Loucy (cell line): Measurements from ENCODE around the gene TRIM34.

Experiments
- H2AFZ ChIP-seq: fragments of 200-600 bp; sonication (generic); 2 replicates; pipeline ENCODE4 v1.6.0; 2016; ENCODE audit warnings: antibody characterized with exemption, mild to moderate bottlenecking, low read length, moderate library complexity
- H3F3A ChIP-seq: fragments of 200-600 bp; 2 replicates; pipeline ENCODE4 v1.6.0; 2016; ENCODE audit warnings: antibody characterized with exemption, low read depth, mild to moderate bottlenecking
- H3K27me3 ChIP-seq: fragments of 200-600 bp; sonication (generic); 2 replicates; pipeline ENCODE4 v1.6.1; 2014; ENCODE audit warnings: low read length, mild to moderate bottlenecking; ENCODE audit not compliant: insufficient read depth, poor library complexity, severe bottlenecking
- H3K36me3 ChIP-seq: fragments of 200-600 bp; sonication (generic); 2 replicates; pipeline ENCODE4 v1.6.1; 2016; ENCODE audit warnings: low read length; ENCODE audit not compliant: insufficient read depth
- H3K4me1 ChIP-seq: fragments of 200-600 bp; sonication (generic); 2 replicates; pipeline ENCODE4 v1.5.1; 2014; ENCODE audit warnings: low read length, mild to moderate bottlenecking; ENCODE audit not compliant: insufficient read depth, poor library complexity, severe bottlenecking
- H3K4me2 ChIP-seq: fragments of 200-600 bp; sonication (generic); 2 replicates; pipeline ENCODE4 v1.6.0; 2014; ENCODE audit warnings: antibody characterized with exemption, low read length, low read depth, mild to moderate bottlenecking; ENCODE audit not compliant: poor library complexity, severe bottlenecking
- H3K4me3 ChIP-seq: fragments of 200-600 bp; sonication (generic); 2 replicates; pipeline ENCODE4 v1.5.1; 2014; ENCODE audit warnings: low read length, mild to moderate bottlenecking, mixed read lengths; ENCODE audit not compliant: poor library complexity, severe bottlenecking
- H3K79me2 ChIP-seq: fragments of 200-600 bp; sonication (generic); 2 replicates; pipeline ENCODE4 v1.6.1; 2014; ENCODE audit warnings: low read length; ENCODE audit not compliant: insufficient read depth
- H3K9ac ChIP-seq: fragments of 200-600 bp; sonication (generic); 2 replicates; pipeline ENCODE4 v1.6.0; 2014; ENCODE audit warnings: mild to moderate bottlenecking, low read depth, low read length, moderate library complexity; ENCODE audit not compliant: poor library complexity, severe bottlenecking
- H3K9me2 ChIP-seq: fragments of 200-600 bp; sonication (generic); replicated peaks from 2 replicates; pipeline ENCODE4 v1.6.1; 2016; ENCODE audit warnings: low read depth, low read length, mixed read lengths
- H3K9me3 ChIP-seq: fragments of 200-600 bp; sonication (generic); 2 replicates; pipeline ENCODE4 v1.6.1; 2014; ENCODE audit warnings: mild to moderate bottlenecking, antibody characterized with exemption, low read length, low read depth; ENCODE audit not compliant: insufficient read depth
- H4K20me1 ChIP-seq: fragments of 200-600 bp; sonication (generic); 2 replicates; pipeline ENCODE4 v1.6.0; 2014; ENCODE audit warnings: antibody characterized with exemption, low read length, mild to moderate bottlenecking; ENCODE audit not compliant: insufficient read depth, poor library complexity, severe bottlenecking
- EZH2phosphoT487 ChIP-seq: fragments of 200-600 bp; IDR thresholded peaks from 2 replicates; pipeline ENCODE4 v1.6.1; 2018; ENCODE audit warnings: antibody characterized with exemption, mild to moderate bottlenecking, moderate library complexity, borderline replicate concordance
- TF ChIP-seq, protein P1 (sequence below): fragments of 200-600 bp; sonication (generic); conservative IDR thresholded peaks from 2 replicates; pipeline ENCODE4 v1.5.1; 2014; ENCODE audit warnings: mild to moderate bottlenecking, antibody characterized with exemption, low read length

The TRIM34 gene

DNA sequence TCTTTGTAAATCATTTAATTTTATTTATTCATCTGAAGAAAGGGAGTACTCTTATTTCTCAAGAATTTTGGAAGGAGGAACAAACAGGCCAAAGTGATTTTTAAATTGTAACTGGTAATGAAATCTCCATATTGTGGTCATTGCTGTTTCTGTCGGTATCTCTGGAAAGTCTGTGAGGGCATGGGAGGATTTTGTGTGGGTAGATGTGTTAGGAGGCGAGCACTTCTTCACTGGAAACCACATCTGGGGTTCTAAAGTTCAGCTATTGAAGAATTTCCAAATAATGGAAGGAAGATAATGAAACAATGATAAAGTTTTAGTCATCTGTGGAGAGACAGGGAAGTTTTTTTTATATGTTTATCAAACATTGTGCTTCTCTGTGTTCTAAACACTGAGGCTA lies 6.6 kb downstream of the TRIM34 start:
- H3K4me2 ChIP-seq, result no peak overlapping the region
- H4K20me1 ChIP-seq, result no peaks in the 10 kb centered on the region
- no peak overlapping the region for H3K9ac ChIP-seq
- TF ChIP-seq, protein P1, sequence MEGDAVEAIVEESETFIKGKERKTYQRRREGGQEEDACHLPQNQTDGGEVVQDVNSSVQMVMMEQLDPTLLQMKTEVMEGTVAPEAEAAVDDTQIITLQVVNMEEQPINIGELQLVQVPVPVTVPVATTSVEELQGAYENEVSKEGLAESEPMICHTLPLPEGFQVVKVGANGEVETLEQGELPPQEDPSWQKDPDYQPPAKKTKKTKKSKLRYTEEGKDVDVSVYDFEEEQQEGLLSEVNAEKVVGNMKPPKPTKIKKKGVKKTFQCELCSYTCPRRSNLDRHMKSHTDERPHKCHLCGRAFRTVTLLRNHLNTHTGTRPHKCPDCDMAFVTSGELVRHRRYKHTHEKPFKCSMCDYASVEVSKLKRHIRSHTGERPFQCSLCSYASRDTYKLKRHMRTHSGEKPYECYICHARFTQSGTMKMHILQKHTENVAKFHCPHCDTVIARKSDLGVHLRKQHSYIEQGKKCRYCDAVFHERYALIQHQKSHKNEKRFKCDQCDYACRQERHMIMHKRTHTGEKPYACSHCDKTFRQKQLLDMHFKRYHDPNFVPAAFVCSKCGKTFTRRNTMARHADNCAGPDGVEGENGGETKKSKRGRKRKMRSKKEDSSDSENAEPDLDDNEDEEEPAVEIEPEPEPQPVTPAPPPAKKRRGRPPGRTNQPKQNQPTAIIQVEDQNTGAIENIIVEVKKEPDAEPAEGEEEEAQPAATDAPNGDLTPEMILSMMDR, result no peak
- no peak for TF ChIP-seq EZH2phosphoT487
- H3K4me3 ChIP-seq, result no peak overlapping the region
- no peaks in the 10 kb centered on the region for H3K9me2 ChIP-seq
- no peaks in the 10 kb centered on the region for H3K79me2 ChIP-seq
- no peaks in the 10 kb centered on the region for H3F3A ChIP-seq
- H3K27me3 ChIP-seq, result no peaks in the 10 kb centered on the region
- no peak overlapping the region for H2AFZ ChIP-seq
- H3K36me3 ChIP-seq, result no peaks in the 10 kb centered on the region
- H3K4me1 ChIP-seq, result peaks cover 14% of the 10 kb centered on the region
- no peaks in the 10 kb centered on the region for H3K9me3 ChIP-seq

DNA sequence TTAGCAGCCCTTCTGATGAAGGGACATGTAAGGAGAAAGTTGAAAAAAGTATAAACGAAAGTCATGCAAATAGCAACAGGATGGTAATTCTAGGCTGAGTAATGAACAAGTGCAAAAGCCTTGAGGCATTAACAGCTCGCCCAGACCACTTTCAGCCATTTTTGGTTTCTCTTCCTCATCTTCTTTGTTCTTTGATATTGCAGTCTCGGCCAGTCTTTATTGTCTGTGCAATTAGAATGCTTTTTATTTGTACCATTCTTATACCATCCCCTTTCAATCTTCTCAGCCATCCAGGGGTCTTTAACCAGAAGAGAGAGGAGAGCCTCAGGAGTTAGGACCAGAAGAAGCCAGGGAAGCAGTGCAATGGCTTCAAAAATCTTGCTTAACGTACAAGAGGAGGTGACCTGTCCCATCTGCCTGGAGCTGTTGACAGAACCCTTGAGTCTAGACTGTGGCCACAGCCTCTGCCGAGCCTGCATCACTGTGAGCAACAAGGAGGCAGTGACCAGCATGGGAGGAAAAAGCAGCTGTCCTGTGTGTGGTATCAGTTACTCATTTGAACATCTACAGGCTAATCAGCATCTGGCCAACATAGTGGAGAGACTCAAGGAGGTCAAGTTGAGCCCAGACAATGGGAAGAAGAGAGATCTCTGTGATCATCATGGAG lies 7.3 kb downstream of the TRIM34 start:
- Histone ChIP-seq H3K9me3 (no peaks in the 10 kb centered on the region), H3K9ac (no peak overlapping the region), H3K79me2 (no peaks in the 10 kb centered on the region), H3K36me3 (no peaks in the 10 kb centered on the region), H3K9me2 (no peaks in the 10 kb centered on the region), H3K4me3 (no peak overlapping the region), H2AFZ (no peak overlapping the region), H3K4me2 (no peak overlapping the region), H4K20me1 (no peaks in the 10 kb centered on the region), H3K4me1 (peaks cover 9% of the 10 kb centered on the region), H3F3A (no peaks in the 10 kb centered on the region), H3K27me3 (no peaks in the 10 kb centered on the region)
- TF ChIP-seq EZH2phosphoT487, result no peak
- TF ChIP-seq, protein P1, result no peak

DNA sequence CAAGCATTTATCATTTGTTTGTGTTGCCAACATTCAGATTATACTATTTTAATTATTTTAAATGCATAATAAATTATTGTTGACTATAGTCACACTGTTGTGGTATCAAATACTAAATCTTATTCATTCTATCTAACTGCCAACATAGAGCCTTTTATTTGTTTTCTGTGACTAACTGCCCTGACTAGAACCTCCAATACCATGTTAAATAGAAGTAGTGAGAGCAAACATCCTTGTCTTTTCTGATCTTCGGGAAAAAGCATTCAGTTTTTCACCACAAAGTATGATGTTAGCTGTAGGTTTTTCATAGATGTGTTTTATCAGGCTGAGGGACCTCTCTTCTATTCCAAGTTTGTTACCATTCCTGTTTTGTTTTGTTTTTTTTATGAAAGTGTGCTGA lies 15.2 kb downstream of the TRIM34 start:
- TF ChIP-seq EZH2phosphoT487, result no peak
- TF ChIP-seq, protein P1, result no peak
- Histone ChIP-seq H3K9me2 (no peaks in the 10 kb centered on the region), H4K20me1 (no peaks in the 10 kb centered on the region), H3K36me3 (no peaks in the 10 kb centered on the region), H3K4me2 (no peak overlapping the region), H3K9me3 (no peaks in the 10 kb centered on the region), H2AFZ (no peak overlapping the region), H3K4me1 (no peaks in the 10 kb centered on the region), H3K27me3 (no peaks in the 10 kb centered on the region), H3F3A (no peaks in the 10 kb centered on the region), H3K9ac (no peak overlapping the region), H3K79me2 (no peaks in the 10 kb centered on the region), H3K4me3 (no peak overlapping the region)
